NT2/D1 (cell line): ENCODE results near the gene RBBP5.

Experiments
- DNase-seq: peaks from one replicate; pipeline ENCODE4 v3.0.0-alpha.2; 2011; ENCODE audit warnings: low read depth, low spot score
- H3K27me3 ChIP-seq: 2 replicates; pipeline ENCODE4 v1.6.0; 2011; ENCODE audit warnings: mild to moderate bottlenecking; ENCODE audit not compliant: insufficient read length, insufficient read depth
- H3K36me3 ChIP-seq: 2 replicates; pipeline ENCODE4 v1.6.1; 2011; ENCODE audit warnings: mild to moderate bottlenecking, low read length, mixed read lengths; ENCODE audit not compliant: insufficient read depth, insufficient read length
- H3K4me1 ChIP-seq: 2 replicates; pipeline ENCODE4 v1.5.1; 2011; ENCODE audit not compliant: insufficient read depth, insufficient read length
- H3K4me3 ChIP-seq: 2 replicates; pipeline ENCODE4 v1.5.1; 2011; ENCODE audit warnings: low read depth; ENCODE audit not compliant: insufficient read length
- H3K9ac ChIP-seq: 2 replicates; pipeline ENCODE4 v1.6.0; 2011; ENCODE audit warnings: low read depth; ENCODE audit not compliant: insufficient read length
- H3K9me3 ChIP-seq: 2 replicates; pipeline ENCODE4 v1.5.1; 2011; ENCODE audit warnings: mild to moderate bottlenecking, low read length; ENCODE audit not compliant: insufficient read depth
- SUZ12 ChIP-seq: IDR thresholded peaks from 2 replicates; pipeline ENCODE4 v1.6.1; 2011; ENCODE audit not compliant: insufficient read length, insufficient read depth; ENCODE audit errors: extremely low read depth
- YY1 ChIP-seq: IDR thresholded peaks from 2 replicates; pipeline ENCODE4 v1.6.1; 2011; ENCODE audit not compliant: insufficient read length, insufficient read depth
- ZNF274 ChIP-seq: IDR thresholded peaks from 2 replicates; pipeline ENCODE4 v1.6.1; 2011; ENCODE audit warnings: mild to moderate bottlenecking, low read depth, low read length

RBBP5 gene

GRCh38 chr1:205082431-205082830 lies 39.3 kb downstream of the RBBP5 start:
- no peaks in the 10 kb centered on the region for H3K4me1 ChIP-seq
- TF ChIP-seq SUZ12 (no peak), ZNF274 (no peak), YY1 (no peak)
- no peaks in the 10 kb centered on the region for H3K27me3 ChIP-seq
- H3K4me3 ChIP-seq, result no peak overlapping the region
- H3K9me3 ChIP-seq, result no peaks in the 10 kb centered on the region
- no peak overlapping the region for H3K9ac ChIP-seq
- no peak for DNase-seq
- H3K36me3 ChIP-seq, result peaks cover 34% of the 10 kb centered on the region

- no peak for DNase-seq
- Histone ChIP-seq H3K4me3 (no peak overlapping the region), H3K27me3 (no peaks in the 10 kb centered on the region), H3K9ac (no peak overlapping the region), H3K9me3 (no peaks in the 10 kb centered on the region), H3K4me1 (no peaks in the 10 kb centered on the region), H3K36me3 (no peaks in the 10 kb centered on the region)
- TF ChIP-seq ZNF274 (no peak), SUZ12 (no peak), YY1 (no peak)
Measured at GRCh38 chr1:205077934-205078311, 43.9 kb downstream of the RBBP5 start.

DNA sequence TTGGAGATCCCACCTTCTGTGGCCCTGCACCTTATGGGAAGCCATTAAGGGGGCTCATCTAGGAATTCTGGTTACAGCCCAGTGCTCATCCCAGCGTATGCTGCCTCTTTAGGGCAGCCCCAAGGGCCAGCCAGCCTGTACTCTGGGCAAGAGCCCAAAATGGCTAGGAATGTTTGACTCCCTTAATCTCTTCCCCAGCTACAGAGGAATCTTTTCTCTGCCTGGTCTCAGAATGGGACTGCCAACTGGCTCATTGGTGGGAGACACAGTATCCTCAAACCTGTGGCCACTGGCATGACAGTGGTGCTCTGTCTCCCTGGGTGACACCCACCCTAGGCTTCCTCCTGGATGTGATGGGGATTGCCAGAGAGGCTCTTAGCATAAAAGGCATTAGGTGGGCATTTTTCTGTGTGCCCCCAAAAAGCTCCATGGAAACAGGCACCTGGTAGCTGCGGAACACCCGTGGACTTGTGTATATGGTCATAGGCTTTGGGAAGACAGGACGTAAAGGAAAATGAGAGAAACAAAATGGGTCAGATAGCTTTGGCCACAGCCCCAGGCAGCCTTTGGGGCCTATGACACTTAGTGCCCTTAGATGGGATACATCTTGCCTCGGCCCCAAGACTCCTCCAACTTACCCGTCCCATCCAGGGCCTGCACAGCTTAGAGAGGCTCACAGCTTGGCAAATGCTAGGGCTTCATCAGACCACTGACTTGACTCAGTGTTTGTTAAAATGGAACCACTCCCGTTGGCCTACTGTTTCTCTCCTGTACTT lies 44.4 kb downstream of the RBBP5 start:
- no peak for TF ChIP-seq YY1

GRCh38 chr1:205076245-205076761 lies 45.5 kb downstream of the RBBP5 start:
- H3K4me1 ChIP-seq, result no peaks in the 10 kb centered on the region
- no peak for TF ChIP-seq SUZ12
- TF ChIP-seq ZNF274, result no peak
- no peak for TF ChIP-seq YY1
- DNase-seq, result no peak
- H3K27me3 ChIP-seq, result no peaks in the 10 kb centered on the region
- H3K4me3 ChIP-seq, result no peak overlapping the region
- H3K36me3 ChIP-seq, result no peaks in the 10 kb centered on the region
- H3K9me3 ChIP-seq, result no peaks in the 10 kb centered on the region
- H3K9ac ChIP-seq, result no peak overlapping the region

More for the DNA sequence above, 44.4 kb downstream of the RBBP5 start:
- no peak for DNase-seq
- no peaks in the 10 kb centered on the region for H3K27me3 ChIP-seq
- H3K9me3 ChIP-seq, result no peaks in the 10 kb centered on the region
- no peaks in the 10 kb centered on the region for H3K36me3 ChIP-seq
- H3K4me3 ChIP-seq, result no peak overlapping the region
- no peaks in the 10 kb centered on the region for H3K4me1 ChIP-seq
- no peak overlapping the region for H3K9ac ChIP-seq

DNA sequence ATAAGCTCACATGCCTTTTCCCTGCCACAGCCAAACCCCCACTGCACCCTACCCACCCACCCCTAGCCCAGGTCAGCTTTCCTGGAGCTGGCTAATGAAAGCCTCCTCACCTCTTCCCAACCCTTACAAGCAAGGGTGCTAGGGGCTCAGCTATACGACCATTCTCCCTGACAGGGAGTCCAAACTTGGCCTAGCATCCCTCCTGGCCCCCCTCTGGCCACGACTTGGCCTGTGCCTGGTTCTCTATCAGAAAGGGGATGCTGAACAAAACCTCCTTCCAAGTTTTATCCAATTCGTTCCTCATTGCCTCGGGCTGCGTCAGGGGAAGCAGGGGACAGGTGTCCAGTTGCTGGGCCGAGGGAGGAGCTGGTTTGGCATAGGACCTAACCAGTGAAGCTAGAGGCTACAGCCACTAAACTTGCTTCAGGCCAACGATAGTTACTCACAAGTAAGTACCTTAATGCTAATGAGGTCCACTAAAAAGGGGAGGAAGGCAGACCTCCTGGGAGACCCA lies 46.1 kb downstream of the RBBP5 start:
- Histone ChIP-seq H3K4me1 (no peaks in the 10 kb centered on the region), H3K4me3 (no peak overlapping the region), H3K27me3 (no peaks in the 10 kb centered on the region), H3K36me3 (no peaks in the 10 kb centered on the region), H3K9me3 (no peaks in the 10 kb centered on the region), H3K9ac (no peak overlapping the region)
- no peak for DNase-seq
- no peak for TF ChIP-seq ZNF274
- no peak for TF ChIP-seq YY1
- TF ChIP-seq SUZ12, result no peak

DNA sequence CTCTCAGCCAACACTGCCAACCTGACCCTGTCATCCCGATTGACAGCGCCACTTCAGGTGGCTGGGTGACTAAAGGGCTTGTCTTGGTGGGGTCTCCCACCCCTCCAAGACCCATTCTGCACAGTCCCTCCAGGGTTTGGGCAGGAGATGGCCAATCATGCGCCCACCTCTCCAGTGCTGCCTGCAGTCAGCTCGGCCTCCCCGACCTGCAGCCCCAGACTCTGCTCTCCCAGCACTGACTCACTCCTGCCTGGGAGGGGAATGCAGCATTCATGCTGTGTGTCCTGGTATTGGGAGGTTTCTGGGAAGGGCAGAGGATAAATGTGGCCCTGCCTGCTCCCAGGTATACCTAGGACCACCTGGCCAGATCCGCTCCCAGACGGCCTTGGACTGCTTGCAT lies 47.3 kb downstream of the RBBP5 start:
- no peaks in the 10 kb centered on the region for H3K4me1 ChIP-seq
- no peak for DNase-seq
- TF ChIP-seq YY1 (no peak), SUZ12 (no peak), ZNF274 (no peak)

DNA sequence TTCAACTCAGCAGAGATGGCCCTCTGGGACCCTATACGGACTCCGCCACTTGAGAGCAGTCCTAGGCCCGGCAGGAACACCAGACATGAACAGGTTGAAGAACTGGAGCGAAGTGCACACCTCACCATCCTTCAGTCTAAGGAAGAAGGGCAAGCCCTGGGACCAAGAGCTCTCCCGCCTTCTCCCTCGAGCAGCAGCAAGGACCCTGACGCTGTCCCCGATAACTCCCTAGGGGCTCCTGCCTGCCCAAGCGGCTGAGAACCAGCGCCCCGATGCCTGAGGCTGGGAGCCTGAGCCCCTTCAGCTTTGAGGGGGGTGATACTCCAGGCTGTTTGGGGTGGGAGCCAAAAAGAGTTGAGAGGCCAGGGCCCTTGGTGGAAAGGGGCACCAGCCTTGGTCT lies 47.7 kb downstream of the RBBP5 start:
- H3K9me3 ChIP-seq, result no peaks in the 10 kb centered on the region
- H3K27me3 ChIP-seq, result no peaks in the 10 kb centered on the region
- no peak for DNase-seq
- no peak overlapping the region for H3K9ac ChIP-seq
- H3K4me1 ChIP-seq, result no peaks in the 10 kb centered on the region
- TF ChIP-seq YY1, result no peak
- TF ChIP-seq SUZ12, result no peak
- H3K36me3 ChIP-seq, result no peaks in the 10 kb centered on the region
- H3K4me3 ChIP-seq, result no peak overlapping the region

More for the DNA sequence above, 47.3 kb downstream of the RBBP5 start:
- no peaks in the 10 kb centered on the region for H3K36me3 ChIP-seq
- no peak overlapping the region for H3K4me3 ChIP-seq
- H3K27me3 ChIP-seq, result no peaks in the 10 kb centered on the region
- no peak overlapping the region for H3K9ac ChIP-seq
- H3K9me3 ChIP-seq, result no peaks in the 10 kb centered on the region
